H1 (cell line): ENCODE results near the gene MRGPRE. TPM values are rescaled to one million over a fixed set of nuclear protein-coding genes. Genes with fewer than 3 reads are reported as not detected.

ENCODE experiments used
- CTBP2 ChIP-seq: IDR thresholded peaks from 2 replicates; pipeline ENCODE4 v1.7.0; 2011; ENCODE audit warnings: borderline replicate concordance, mild to moderate bottlenecking, moderate library complexity, mixed read lengths, low read length; ENCODE audit not compliant: insufficient read depth, insufficient read length
- MAFK ChIP-seq: IDR thresholded peaks from 2 replicates; pipeline ENCODE4 v1.6.1; 2012; ENCODE audit warnings: low read depth, mild to moderate bottlenecking, improper control_type of control experiment, low read length
- POU5F1 ChIP-seq: IDR thresholded peaks from 2 replicates; pipeline ENCODE4 v1.6.1; 2011; ENCODE audit warnings: low read depth, mild to moderate bottlenecking, low read length, moderate library complexity
- SAP30 ChIP-seq: fragments of 300-600 bp; sonication (generic); IDR thresholded peaks from 2 replicates; pipeline ENCODE4 v1.7.1; 2012; ENCODE audit warnings: low read length, moderate library complexity, mild to moderate bottlenecking, inconsistent platforms; ENCODE audit not compliant: insufficient read depth, insufficient replicate concordance
- SIN3A ChIP-seq, 2 experiments: IDR thresholded peaks in 1 of 2; conservative IDR thresholded peaks in 1 of 2; 2 replicates each; pipeline ENCODE4 v1.6.1; 2011 to 2012; ENCODE audit warnings: low read length in 2 of 2, improper control_type of control experiment in 1 of 2, low read depth in 1 of 2, mild to moderate bottlenecking in 1 of 2
- SIX5 ChIP-seq: IDR thresholded peaks from 2 replicates; pipeline ENCODE4 v1.6.1; 2011; ENCODE audit warnings: mild to moderate bottlenecking, low read depth, low read length
- ZNF274 ChIP-seq: IDR thresholded peaks from 2 replicates; pipeline ENCODE4 v1.7.0; 2012; ENCODE audit warnings: low read length, borderline replicate concordance; ENCODE audit errors: extremely low read depth
- polyA plus RNA-seq, 7 experiments: library from polyadenylated mRNA; depleted of rRNA in 3 of 7; stranded (reverse) in 5 of 7; unstranded in 2 of 7; fragments of >200 nt in 5 of 7; fragments of 200-250 nt in 2 of 7; gene quantifications; 1 replicate in 5 of 7; 2 replicates in 1 of 7; 4 replicates in 1 of 7; pipeline versions ENCODE4 v1.2.1 to v1.2.3, GENCODE V29; 2011 to 2013; ENCODE audit warnings: missing spikeins in 2 of 7, mixed read lengths in 2 of 7
- total RNA-seq: library from RNA; stranded (reverse); fragmentation: NEBNext Ultra II Directional; extraction: Animal tissue kit (Norgen Biotek cat#: 25700); gene quantifications from 2 replicates; pipeline ENCODE4 v1.2.1, GENCODE V29; 2021

The MRGPRE gene
- total and polyA plus RNA-seq, 2 of the 8 experiments (the other 6 are each of a cell fraction or from before 2014, with no cell fraction given) = not detected

DNA sequence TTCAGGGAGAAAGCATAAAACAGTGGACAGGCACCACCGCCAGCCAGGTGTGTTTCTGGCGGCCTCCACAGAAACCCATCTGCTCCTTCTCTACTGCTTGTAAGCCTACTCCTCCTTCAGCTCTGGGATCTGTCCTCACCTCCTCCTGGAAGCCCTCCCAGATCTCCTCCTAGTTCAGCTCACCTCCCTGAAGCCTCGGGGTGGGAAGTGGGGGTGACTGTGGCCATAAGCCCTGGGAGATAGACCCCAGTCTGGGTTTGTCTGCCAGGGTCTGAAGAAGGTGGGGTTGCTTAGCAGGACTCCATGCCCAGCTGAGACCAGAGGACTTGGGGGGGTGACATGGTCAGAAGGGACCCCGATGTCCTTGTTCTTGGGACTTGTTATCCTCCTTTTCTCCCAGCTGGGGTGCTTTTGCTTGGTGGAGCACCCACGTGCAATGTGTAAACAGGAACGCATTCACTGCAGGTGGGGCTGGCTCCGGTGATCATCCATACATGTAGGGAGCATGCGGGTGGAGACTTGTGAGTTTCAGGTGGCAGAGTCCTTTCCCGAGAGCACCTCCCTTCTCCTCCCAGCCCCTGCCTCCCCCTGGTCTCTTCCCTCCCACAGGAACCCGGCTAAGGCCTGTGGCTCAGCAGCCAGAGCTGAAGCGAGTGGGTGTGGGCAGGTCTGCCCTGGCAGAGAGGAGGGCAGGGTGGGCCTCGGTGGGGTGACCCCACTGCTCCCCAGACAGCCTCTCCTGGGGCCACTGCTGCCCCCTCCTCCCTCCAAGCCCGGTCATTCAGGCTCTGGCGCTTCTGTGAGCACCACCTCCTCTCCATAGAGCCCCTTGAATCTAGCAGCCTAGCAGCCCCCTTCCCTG, 39.5 kb downstream of the MRGPRE start (continued):
- TF ChIP-seq SIN3A (conservative IDR thresholded peaks at IDR 0.05 in 1 of 2, IDR thresholded peaks at IDR 0.05 in 1 of 2; ENCODE audit: low read depth in 1 of 2, low read length in 2 of 2) (no peak), SIX5 (no peak), CTBP2 (no peak), POU5F1 (no peak), MAFK (no peak), SAP30 (no peak), ZNF274 (no peak)
